AG09309 (cell line): ENCODE results near the gene MKNK2.

ENCODE experiments used
- DNase-seq: peaks from one replicate; pipeline ENCODE4 v3.0.0-alpha.2; 2010; ENCODE audit warnings: low read depth
- H3K4me3 ChIP-seq: 2 replicates; pipeline ENCODE4 v1.5.1; 2011; ENCODE audit warnings: mild to moderate bottlenecking, low read depth, low read length, moderate library complexity; ENCODE audit not compliant: control insufficient read depth
- TF ChIP-seq, protein P1 (sequence below): IDR thresholded peaks from 2 replicates; pipeline ENCODE4 v1.5.1; 2011; ENCODE audit warnings: mild to moderate bottlenecking, low read depth, low read length, inconsistent platforms; ENCODE audit not compliant: insufficient read depth, control insufficient read depth; ENCODE audit errors: missing control alignments

Gene MKNK2

DNA sequence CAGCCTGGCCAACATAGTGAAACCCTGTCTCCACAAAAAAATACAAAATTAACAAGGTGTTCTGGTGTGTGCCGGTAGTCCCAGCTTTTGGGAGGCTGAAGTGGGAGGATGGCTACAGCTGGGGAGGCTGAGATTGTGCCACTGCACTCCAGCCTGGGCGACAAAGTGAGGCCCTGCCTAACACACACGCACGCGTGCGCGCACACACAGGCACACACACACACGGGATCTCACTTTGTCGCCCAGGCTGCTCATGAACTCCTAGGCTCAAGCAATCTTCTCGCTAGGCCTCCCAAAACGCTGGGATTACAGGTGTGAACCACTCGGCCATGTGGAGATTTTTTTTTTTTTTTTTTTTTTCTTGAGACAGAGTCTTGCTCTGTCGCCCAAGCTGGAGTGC is 32.3 kb downstream of the MKNK2 start:
- DNase-seq = no peak
- TF ChIP-seq, protein P1, sequence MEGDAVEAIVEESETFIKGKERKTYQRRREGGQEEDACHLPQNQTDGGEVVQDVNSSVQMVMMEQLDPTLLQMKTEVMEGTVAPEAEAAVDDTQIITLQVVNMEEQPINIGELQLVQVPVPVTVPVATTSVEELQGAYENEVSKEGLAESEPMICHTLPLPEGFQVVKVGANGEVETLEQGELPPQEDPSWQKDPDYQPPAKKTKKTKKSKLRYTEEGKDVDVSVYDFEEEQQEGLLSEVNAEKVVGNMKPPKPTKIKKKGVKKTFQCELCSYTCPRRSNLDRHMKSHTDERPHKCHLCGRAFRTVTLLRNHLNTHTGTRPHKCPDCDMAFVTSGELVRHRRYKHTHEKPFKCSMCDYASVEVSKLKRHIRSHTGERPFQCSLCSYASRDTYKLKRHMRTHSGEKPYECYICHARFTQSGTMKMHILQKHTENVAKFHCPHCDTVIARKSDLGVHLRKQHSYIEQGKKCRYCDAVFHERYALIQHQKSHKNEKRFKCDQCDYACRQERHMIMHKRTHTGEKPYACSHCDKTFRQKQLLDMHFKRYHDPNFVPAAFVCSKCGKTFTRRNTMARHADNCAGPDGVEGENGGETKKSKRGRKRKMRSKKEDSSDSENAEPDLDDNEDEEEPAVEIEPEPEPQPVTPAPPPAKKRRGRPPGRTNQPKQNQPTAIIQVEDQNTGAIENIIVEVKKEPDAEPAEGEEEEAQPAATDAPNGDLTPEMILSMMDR = no peak
- no peak overlapping the region for H3K4me3 ChIP-seq

DNA sequence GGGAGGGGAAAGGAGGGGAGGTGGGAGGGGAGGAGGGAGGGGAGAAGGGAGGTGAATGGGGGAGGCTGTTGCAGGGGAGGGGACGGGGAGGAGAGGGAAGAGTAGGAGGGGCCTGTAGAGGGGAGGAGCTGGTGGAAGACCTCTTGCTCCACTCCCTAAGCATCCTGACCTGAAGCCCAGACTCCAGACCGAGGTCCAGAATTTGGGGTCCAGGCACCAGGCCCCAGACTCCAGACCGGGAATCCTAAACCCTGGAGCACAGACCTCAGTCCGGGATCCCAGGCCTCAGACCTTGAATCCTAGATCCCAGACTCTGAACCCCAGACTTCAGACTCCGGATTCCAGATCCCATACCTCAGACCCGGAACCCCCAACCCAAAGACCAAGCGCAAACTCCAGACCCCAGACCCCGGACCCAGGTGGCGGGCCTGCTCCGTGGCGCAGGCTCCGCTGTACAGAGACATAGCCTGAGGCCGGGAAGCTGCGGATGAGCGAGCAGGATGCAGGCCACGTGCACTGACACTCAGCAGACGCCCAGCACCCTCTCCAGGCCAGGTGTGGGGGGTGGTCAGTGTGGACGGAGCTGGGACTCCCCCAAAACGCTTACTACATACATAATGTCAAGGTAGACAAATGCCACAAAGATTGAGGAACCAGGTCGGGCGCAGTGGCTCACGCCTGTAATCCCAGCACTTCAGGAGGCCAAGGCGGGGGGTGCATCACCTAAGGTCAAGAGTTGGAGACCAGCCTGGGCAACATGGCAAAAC is 34.8 kb downstream of the MKNK2 start:
- DNase-seq = peak; percentile 49
- peak overlapping the region; percentile 37 for H3K4me3 ChIP-seq
- TF ChIP-seq, protein P1 = no peak

DNA sequence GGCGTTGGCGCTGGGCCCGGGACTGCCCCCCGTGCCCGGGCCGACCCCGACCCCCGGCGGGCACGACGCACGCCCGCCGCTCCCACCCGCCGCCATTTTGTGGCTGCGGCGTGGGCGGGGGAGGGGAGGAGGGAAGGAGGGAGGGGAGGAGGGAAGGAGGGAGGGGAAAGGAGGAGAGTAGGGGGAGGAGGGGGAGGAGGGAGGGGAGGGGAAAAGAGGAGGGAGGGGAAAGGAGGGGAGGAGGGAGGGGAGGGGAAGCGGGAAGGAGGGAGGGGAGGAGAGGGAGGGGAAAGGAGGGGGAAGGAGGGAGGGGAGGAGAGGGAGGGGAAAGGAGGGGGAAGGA is 35.5 kb downstream of the MKNK2 start, which contains the start of gene BTBD2:
Gene BTBD2, minus strand, starts transcription at position 107 of the 343 bp plus-strand sequence. Its CDS starts 11 bp downstream, at position 96.
- DNase-seq = peak; percentile 52
- H3K4me3 ChIP-seq = peak within 1 kb of the TSS; percentile 86
- TF ChIP-seq, protein P1 = no peak

DNA sequence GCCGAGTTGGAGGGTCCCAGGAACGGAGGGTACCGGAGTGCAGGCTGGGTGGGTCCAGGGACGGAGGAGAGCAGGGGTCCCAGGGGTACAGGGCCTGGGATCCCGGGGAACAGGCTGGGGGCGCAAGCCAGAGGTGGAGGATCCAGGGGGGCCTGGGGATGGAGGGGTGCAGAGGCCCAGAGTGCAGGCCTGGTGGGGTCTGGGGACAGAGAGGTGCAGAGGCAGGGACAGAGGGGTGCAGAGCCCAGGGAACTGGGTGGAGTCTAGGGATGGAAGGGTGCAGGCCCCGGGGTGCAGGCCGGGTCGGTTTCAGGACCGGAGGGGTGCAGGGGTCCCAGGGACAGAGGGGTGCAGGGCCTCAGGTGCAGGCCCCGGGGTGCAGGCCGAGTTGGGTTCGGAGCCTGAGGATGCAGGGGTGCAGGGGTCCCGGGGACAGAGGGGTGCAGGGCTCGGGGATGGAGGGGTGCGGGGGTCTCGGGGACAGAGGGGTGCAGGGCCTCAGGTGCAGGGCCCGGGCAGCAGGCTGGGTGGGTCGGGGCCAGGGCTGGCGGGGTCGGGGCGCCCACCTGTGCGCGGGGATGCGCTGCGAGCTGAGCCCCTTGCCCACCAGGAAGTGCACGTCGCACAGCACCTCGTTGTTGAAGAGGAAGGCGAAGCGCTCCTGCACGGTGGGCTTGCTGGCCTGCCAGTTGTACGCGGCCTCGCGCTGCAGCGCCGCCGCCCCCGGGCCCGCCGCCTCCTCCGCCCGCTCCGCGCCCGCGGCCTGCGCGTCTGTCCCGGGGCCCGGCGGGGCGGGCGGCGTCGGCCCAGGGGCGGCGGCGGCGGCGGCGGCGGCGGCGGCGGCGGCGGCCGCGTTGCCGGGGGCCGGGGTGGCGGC is 36.1 kb downstream of the MKNK2 start:
- DNase-seq = no peak
- TF ChIP-seq, protein P1 = no peak
- peak overlapping the region; percentile 86 for H3K4me3 ChIP-seq

DNA sequence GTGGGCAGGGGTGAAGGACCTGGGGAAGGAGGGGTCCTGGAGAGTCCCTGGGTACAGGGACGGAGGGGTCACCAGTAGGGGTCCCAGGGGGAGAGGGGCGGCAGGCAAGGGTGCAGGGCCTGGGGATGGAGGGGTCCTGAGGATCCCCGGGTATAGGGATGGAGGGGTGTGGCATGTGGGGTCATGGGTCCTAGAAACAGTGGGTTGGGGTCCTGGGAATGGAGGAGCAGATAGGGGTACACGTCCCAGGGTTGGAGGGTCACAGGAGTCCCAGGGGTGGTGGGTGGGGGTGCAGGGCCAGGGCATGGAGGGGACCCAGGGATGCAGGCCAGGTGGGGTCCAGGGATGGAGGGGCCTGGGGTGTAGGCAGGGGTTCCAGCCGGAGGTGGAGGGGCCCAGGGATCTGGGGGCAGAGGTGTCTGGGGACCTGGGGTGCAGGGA is 36.9 kb downstream of the MKNK2 start:
- TF ChIP-seq, protein P1 = no peak
- H3K4me3 ChIP-seq = peak overlapping the region; percentile 86
- DNase-seq = no peak

DNA sequence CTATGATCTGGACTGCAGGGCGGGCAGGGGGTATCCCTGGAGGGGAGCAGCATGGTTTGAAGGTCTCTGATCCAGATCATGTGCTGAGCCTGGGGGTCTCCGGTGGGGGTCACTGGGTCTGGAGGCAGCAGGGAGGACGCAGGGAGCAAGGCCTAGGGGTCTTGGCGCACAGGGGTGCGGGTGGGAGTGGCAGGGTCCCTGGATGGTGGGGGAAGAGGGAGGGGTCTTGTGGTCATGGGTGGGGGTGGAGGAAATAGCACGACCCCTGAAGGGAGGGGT is 37.4 kb downstream of the MKNK2 start:
- H3K4me3 ChIP-seq = no peak overlapping the region
- TF ChIP-seq, protein P1 = no peak
- no peak for DNase-seq
